GM08714 (cell line): ENCODE measurements around the gene HRAS.

Source experiments
- H3K4me3 ChIP-seq: fragments of 200-500 bp; sonication (Bioruptor generic); 2 replicates; pipeline ENCODE4 v1.5.1; 2014; ENCODE audit warnings: mild to moderate bottlenecking, low read length, inconsistent platforms
- ZNF274 ChIP-seq: IDR thresholded peaks from 2 replicates; pipeline ENCODE4 v1.6.1; 2012; ENCODE audit warnings: mild to moderate bottlenecking, low read depth, low read length

The HRAS gene

DNA sequence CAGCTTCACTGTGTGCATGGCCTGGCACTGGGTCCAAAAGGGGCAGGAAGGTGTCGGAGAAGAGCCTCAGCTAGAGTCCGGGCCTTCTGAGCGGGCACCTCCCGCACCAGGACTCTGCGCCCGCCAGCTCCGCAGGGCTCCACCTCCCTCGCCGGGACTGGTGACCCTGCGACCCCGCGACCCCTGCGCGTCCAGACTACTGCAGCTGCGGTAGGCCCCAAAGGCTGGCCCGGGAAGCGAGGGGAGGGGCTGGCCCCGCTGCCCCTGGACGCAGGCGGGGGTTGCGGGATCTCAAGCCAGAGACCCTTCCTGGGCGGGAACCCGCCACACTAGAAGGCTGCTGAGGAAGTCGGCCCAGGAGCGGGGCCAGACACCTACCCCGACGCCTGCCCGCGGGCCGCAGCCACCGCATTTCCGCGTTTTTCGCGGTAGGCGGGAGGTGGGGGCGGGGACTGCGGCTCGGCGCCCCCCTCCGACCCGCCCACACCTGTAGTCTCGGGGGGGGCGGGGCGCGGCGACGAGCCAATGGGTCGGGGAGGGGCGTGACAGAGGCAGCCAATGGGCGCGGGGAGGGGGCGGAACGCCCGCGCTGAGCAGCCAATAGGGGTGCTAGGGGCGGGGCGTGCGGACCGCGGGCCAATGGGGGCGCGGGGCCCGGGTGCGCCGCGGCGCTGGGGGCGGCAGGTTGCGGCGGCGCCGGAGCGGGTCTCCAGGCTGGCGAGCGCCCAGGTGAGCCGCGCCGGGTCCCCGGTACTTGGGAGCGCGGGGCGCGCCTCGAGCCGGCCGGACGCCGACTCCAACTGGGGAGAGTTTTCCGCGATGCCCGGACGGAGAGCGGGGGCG lies 25.1 kb upstream of the HRAS start, which contains the start of the genes LMNTD2 and RASSF7:
LMNTD2 (minus strand) TSS at position 434 of the 843 bp plus-strand sequence; CDS start at position 412, 22 bp downstream.
RASSF7 (plus strand) TSS at position 666 of the 843 bp plus-strand sequence. CDS start 799 bp downstream, outside the sequence.
- H3K4me3 ChIP-seq = peak within 1 kb of the TSS; percentile 91
- no peak for TF ChIP-seq ZNF274

DNA sequence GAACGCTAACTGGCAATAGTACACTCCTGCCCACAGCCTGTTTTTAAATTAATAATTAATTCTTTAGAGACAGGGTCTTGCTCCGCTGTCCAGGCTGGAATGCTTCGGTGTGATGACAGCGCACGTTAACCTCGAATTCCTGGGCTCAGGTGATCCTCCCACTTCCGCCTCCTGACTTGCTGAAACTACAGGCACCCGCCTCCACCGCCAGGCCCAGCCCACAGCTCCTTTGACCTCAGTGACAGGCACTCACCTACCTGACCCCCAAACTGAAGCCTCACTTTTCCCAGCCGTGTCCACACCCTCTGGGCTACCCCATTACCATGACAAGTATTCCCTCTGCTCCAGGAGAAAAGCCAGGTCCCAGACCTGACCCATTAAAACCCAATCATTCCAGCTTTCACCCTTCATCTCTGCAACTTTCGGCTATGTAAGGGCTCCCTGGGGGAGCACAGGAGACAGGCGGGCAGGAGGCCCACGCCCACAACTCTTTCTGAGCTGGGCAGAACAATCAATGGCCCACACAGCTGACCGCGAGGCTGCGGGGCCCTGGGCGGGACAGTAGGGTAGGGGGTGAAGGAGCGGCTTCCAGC lies 24.4 kb upstream of the HRAS start:
- no peak for TF ChIP-seq ZNF274
- peak overlapping the region; percentile 79; the same call in 1 of the 2 replicates for H3K4me3 ChIP-seq

DNA sequence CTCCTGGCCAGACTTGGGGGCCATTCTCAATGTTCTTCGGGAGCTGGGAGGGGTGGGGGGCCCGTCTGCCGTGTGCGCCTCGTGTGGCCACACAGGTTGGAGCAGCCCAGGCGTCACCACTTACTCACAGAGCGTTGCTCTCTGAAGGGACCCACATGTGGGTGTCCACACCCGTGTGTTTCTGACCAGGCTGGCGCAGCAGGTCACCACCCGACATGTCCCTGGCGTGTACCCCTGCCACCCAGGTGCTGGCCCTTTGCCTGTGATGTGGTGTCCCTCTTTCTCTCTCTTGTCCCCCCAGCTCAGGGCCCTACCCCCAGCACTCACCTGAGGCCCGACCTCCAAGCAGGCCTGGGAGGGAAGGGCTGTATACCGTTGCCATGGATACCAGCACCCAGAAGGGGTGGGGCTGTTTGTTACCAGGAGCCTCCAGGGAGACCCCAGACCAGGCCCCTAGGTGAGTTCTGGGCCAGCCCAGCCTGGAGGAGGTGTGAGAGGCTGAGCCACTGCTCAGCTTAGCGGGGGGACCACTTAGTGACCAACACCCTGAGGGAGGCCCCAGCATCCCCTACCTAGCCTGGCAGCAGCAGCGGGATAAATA lies 23.7 kb upstream of the HRAS start:
- no peak for TF ChIP-seq ZNF274
- H3K4me3 ChIP-seq = no peak overlapping the region

DNA sequence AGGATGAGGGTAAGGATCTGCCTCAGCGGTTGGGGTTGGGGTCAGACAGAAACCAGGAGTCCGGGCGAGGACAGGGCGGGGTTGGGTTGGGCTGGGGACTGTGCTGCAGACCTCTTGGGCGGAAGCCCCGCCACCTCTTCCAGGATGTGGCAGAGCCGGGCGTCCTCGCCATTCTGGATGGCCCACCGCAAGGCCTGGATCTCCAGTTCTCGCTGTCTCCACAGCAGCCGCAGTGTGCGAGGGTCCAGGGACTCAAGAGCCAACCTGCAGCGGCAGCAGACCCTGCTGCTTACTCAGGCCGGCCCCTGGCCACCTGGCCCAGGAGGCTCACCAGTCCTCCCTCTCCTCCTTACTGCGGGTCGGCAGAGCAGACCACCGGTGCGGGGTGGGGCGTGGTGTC lies 23.1 kb upstream of the HRAS start:
- no peak overlapping the region for H3K4me3 ChIP-seq
- no peak for TF ChIP-seq ZNF274

DNA sequence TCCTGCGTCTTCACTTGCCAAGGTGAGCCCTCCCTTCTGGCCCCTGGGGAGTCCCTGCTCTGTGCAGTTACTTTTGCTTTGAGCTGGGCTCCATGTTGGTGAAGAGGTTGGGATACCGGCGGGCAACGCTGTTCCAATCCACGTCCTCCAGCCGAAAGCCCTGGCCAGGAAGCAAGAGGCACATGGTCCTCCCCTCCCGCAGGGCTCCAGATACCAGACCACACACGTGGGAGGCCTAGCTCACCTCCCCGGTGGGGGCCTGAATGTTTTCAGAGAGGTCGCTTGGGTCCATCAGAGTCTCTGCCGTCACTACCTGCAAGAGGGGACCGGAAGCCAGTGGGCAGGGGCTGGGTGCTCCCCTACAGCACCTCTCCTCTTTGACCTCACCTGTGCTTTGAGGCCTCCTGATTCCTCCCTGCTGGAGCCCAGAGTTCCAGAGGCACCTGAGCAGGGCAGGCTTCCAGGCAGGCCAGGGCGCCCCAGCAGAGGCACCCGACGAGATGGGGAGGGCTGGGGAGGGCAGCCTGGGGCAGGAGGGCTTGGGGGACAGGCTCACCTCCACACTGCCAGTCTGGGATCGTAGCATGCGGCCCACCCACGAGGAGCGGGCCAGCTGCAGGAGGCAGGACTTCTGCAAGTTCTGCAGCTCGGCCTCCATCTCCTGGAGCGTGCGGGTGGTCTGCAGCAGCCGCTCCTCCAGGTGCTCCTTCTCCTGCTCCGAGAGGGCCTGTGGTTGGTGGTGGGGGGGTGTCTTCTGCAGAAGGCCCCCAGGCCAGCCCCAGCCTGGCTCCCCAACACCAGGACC lies 22.2 kb upstream of the HRAS start:
- H3K4me3 ChIP-seq = no peak overlapping the region
- no peak for TF ChIP-seq ZNF274

DNA sequence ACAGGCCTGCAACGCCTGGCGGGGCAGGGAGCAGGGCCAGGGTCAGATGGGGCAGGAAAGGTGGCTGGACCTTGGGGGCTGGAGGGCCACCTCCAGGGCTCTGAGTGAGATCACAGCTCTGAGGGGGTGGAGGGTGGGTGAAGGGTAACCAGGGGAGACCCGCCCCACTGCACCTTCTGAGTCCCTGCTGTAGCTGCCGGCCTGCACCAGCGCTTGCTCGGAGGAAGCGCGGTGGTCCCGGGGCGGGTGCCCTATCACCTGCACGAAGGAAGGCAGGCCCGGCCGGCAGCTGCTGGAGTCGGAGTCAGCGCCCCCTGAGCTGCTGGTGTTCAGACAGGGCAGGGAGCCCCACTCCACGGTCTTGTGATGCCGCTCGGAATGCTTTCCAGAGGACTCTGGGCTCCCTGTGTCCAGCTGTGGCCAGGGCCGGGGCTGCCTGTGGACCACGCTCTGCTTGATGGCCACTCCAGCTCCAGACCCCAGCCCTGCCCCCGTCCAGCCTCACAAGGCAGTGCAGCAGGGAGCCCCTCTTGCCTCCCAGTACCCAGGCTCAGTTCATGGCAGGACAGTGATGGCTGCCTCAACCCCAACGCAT lies 21.4 kb upstream of the HRAS start:
- no peak for TF ChIP-seq ZNF274
- H3K4me3 ChIP-seq = no peak overlapping the region

DNA sequence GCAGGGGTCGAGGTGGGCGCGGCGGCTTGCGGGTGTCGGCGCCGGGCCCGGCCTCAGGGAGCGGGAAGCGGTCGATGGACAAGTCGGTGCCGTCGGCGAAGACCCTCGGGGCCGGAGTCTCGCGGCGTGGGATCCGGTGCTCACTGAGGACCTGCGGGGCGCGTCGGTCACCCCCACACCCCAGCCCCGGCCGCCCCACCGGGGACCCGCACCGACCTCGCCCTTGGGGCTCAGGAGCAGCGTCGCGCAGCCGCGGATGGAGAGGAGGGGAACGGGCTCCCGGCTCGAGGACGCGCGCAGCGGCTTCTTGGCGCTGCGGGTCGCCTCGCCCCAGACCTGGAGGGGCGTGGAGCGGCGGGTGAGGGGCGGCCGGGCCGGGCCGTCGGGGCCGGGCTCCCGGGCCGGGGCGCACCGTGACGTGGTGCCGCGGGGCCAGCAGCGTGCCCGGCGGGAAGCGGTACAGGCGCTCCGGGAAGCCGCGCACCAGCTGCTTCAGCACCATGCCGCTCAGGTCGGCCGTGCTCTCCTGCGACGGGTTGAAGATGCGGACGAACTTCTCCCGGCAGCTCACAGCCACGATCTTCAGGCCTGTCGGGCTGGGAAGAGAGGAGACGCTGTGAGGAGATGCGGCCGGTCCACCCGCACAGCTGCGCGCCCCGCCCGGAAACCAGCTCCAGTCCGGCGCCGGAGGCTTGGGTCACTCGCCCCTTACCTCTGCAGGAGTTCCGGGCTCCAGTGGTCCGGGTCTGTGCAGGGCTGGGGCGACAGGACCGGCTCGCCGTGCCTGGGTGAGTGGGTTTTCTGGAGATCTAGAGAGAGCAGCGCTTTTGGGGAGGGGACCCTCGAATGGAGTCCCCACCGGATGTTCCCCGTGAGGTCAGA lies 20.6 kb upstream of the HRAS start:
- no peak overlapping the region for H3K4me3 ChIP-seq
- TF ChIP-seq ZNF274 = no peak

DNA sequence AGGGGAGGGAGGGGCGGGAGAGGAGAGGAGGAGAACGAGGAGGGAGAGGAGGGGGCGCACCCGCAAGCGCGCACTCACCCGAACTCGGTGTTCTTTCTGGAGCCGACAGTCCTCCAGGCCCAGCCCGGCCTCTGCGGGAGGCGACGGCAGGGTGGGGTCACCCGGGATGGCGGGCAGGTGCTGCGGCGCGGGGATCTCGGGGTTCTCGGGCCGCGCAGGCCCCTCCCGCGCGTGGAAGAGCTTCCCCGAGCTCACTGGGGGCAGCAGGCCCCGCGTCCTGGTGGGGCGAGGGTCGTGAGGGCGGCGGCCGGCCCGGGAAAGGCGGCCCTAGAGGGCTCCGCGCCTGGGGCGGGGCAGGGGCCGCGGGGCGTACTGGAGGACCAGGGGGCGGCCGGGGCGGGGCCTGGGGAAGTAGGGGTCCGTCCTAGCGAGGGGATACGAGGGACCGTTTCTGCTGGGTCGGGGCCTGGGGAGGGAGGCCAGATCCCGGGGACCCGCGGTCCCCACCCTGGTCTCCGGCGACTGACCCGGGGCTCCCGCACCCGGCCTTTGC lies 19.9 kb upstream of the HRAS start:
- no peak overlapping the region; the same call in 1 of the 2 replicates for H3K4me3 ChIP-seq
- no peak for TF ChIP-seq ZNF274

DNA sequence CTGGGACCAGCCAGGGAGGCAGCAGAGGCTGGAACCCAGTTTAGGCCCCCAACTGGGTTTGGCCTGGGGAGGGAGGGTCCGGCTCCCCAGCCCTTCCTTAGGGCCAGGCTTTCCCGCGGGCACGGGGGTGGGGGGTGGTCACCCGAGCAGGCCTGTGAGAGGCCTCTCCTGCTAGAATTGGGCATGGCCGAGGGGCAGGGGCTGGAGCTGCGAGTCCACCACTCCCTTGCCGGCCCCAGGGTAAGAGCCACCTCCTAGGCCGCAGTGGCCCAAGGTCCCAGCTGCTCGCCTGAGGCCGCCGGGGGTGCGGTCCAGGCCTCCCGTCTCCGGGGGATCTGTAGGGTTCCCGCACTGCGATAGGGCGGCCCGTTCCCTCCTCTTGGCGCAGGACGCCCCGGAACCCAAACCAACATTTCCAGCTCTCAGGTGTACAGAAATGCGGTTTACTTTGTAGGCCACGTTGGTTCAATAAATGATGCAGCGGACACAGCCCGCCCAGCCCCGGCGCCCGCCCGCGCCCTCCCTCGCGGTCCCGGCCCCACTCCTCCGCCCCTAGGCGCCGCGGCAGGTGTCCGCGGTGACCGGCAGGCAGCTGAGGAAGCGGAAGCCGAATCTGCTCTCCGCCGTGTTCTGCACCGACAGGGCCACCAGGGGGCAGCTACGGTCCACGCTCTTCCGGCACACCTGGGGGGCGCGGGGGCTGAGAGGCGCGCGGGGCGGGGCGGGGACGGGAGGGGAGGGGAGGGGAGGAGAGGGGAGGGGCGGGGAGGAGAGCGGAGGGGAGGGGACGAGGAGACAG lies 19.3 kb upstream of the HRAS start:
- no peak for TF ChIP-seq ZNF274
- H3K4me3 ChIP-seq = peak overlapping the region; percentile 33; the same call in 1 of the 2 replicates

DNA sequence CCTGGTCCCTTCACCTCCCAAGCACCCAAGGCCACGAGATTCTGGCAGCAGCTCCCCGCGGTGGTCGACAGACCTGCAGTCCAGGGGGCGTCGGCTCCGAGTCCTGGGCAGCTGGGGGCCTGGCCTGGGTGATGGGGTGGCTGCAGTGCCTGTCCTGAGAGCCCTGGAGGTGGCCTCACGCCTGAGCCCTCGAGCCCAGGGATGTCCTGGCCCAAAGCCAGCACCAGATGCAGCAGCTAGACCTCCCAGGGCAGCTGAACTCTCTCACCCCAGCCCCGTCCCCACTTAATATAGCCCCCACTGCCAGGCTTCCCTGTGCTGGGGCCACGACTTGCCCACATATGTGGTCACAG lies 18.6 kb upstream of the HRAS start:
- TF ChIP-seq ZNF274 = no peak
- no peak overlapping the region for H3K4me3 ChIP-seq

DNA sequence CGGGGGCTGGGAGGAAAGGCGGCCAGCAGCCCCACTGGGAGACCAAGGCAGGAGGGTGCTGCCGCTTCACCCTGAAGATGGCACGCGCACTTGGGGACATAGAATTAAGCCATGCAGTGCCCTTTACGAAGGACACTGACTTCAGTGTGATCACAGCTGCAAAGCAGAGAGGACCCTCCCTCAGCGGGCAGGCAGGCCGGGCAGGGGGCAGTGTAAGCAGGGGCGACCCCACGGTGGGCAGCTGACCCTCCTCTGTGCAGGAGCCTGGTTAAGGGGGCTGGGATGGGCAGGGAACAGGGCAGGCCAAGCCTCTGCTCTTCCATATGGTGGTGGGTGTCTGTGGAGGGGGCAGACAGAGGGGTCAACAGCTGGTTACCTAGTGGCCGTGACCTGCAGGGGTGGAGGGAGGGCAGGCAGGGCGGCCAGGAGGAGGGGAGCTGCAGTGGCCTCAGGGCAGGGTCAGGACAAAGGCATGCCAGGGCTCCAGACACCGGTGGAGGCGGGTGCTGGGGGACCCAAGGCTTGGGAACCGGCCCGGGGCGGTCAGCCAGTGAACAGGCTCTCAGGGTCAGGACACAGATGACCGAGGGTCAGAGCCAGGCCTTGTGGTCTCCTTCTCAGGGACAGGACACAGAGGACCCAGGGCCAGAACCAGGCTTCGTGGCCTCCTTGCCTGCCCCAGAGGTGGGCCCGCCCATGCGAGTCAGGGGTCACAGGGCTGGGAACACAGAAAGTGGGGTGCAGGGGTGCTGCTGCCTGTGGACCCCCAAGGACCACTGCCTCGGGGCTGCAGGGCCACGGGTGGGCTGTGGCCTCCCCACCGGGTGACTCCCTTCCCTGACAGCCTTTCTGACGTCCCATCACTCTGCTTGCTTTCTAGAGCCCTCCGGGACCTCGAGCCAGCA lies 18.0 kb upstream of the HRAS start:
- TF ChIP-seq ZNF274 = no peak
- H3K4me3 ChIP-seq = no peak overlapping the region
